Fibroblast of lung (primary cell): ENCODE results near the gene CUBN. TPM values are rescaled to one million over a fixed set of nuclear protein-coding genes. Genes with fewer than 3 reads are reported as not detected.

Experiments used
- DNase-seq, 2 donors: peaks; one replicate each; pipeline versions ENCODE4 v3.0.0 to v3.0.0-alpha.2; 2010; ENCODE audit warnings: low read depth in 2 of 2
- H2AFZ ChIP-seq: 2 replicates; pipeline ENCODE4 v1.5.1; 2012; ENCODE audit warnings: low read length, control low read depth, inconsistent platforms
- H3K27ac ChIP-seq: 2 replicates; pipeline ENCODE4 v1.5.1; 2011; ENCODE audit warnings: low read length, control low read depth; ENCODE audit not compliant: insufficient read depth
- H3K27me3 ChIP-seq: 2 replicates; pipeline ENCODE4 v1.5.1; 2011; ENCODE audit warnings: mild to moderate bottlenecking, low read length; ENCODE audit not compliant: control insufficient read depth, insufficient read depth
- H3K36me3 ChIP-seq: 2 replicates; pipeline ENCODE4 v1.5.1; 2011; ENCODE audit warnings: low read length; ENCODE audit not compliant: control insufficient read depth, insufficient read depth
- H3K4me1 ChIP-seq: 2 replicates; pipeline ENCODE4 v1.5.1; 2011; ENCODE audit warnings: low read length; ENCODE audit not compliant: control insufficient read depth, insufficient read depth; ENCODE audit errors: extremely low read depth
- H3K4me2 ChIP-seq: 2 replicates; pipeline ENCODE4 v1.5.1; 2011; ENCODE audit warnings: low read length, control low read depth; ENCODE audit not compliant: insufficient read depth; ENCODE audit errors: extremely low read depth
- H3K4me3 ChIP-seq, 4 experiments: fragments of 200-600 bp in 1 of 4; sonication (generic) in 1 of 4; replicated peaks in 1 of 4; 2 replicates each; pipeline ENCODE4 v1.5.1; 2011 to 2016; ENCODE audit warnings: low read length in 4 of 4, low read depth in 3 of 4, mild to moderate bottlenecking in 3 of 4, control low read depth in 2 of 4, inconsistent platforms in 1 of 4, mixed read lengths in 1 of 4; ENCODE audit not compliant: insufficient read depth in 1 of 4; ENCODE audit errors: control extremely low read depth in 1 of 4
- H3K79me2 ChIP-seq: 2 replicates; pipeline ENCODE4 v1.5.1; 2012; ENCODE audit warnings: mild to moderate bottlenecking, low read length, inconsistent platforms; ENCODE audit not compliant: control insufficient read depth, insufficient read depth
- H3K9ac ChIP-seq: 2 replicates; pipeline ENCODE4 v1.5.1; 2011; ENCODE audit warnings: mild to moderate bottlenecking, low read length, control low read depth; ENCODE audit not compliant: insufficient read depth
- H3K9me3 ChIP-seq: 2 replicates; pipeline ENCODE4 v1.5.1; 2012; ENCODE audit warnings: low read depth, low read length; ENCODE audit not compliant: control insufficient read depth, insufficient read depth
- H4K20me1 ChIP-seq: 2 replicates; pipeline ENCODE4 v1.5.1; 2011; ENCODE audit warnings: low read length; ENCODE audit not compliant: control insufficient read depth, insufficient read depth; ENCODE audit errors: extremely low read depth
- CTCF ChIP-seq, 2 donors: IDR thresholded peaks in 1 of 2; conservative IDR thresholded peaks in 1 of 2; 1 replicate in 1 of 2; 2 replicates in 1 of 2; pipeline ENCODE4 v1.5.1; 2011 to 2012; ENCODE audit warnings: low read length in 2 of 2, control low read depth in 1 of 2, inconsistent platforms in 1 of 2, low read depth in 1 of 2, mild to moderate bottlenecking in 1 of 2
- EZH2 ChIP-seq: IDR thresholded peaks from 2 replicates; pipeline ENCODE4 v1.5.1; 2012; ENCODE audit warnings: low read length, control low read depth, mild to moderate bottlenecking; ENCODE audit errors: missing control alignments
- polyA plus RNA-seq, 2 donors: library from polyadenylated mRNA; depleted of rRNA in 1 of 2; stranded (reverse) in 1 of 2; unstranded in 1 of 2; fragments of >200 nt; gene quantifications; 2 replicates each; pipeline ENCODE4 v1.2.1, GENCODE V29; 2011 to 2012; ENCODE audit warnings: missing spikeins in 1 of 2
- total RNA-seq: library from RNA; depleted of rRNA; stranded (reverse); fragments of >200 nt; gene quantifications from 2 replicates; pipeline ENCODE4 v1.2.1, GENCODE V29; 2014

CUBN gene
- total and polyA plus RNA-seq, 2 donors (not counting 1 experiment from before 2014, with no cell fraction given), result 1.3 to 1.5 TPM

- Histone ChIP-seq H3K9me3 (no peaks in the 10 kb centered on the region), H2AFZ (no peak overlapping the region), H3K9ac (peak overlapping the region; percentile 48), H3K79me2 (no peaks in the 10 kb centered on the region), H3K27ac (peak overlapping the region; percentile 94), H3K4me3 (peak overlapping the region in 1 of 4 experiments; percentile 7), H3K27me3 (no peaks in the 10 kb centered on the region), H3K4me2 (peak overlapping the region; percentile 30), H3K36me3 (no peaks in the 10 kb centered on the region), H3K4me1 (peaks cover 14% of the 10 kb centered on the region), H4K20me1 (no peaks in the 10 kb centered on the region)
- peak; percentile 97 to 100 for DNase-seq
- no peak for TF ChIP-seq EZH2
- no peak for TF ChIP-seq CTCF (conservative IDR thresholded peaks at IDR 0.05 in 1 of 2, IDR thresholded peaks at IDR 0.05 in 1 of 2; ENCODE audit: low read depth in 1 of 2, low read length in 2 of 2)
These were observed 106.0 kb downstream of the CUBN start for GRCh38 chr10:17023386-17024298.

GRCh38 chr10:17022896-17023295 is 106.7 kb downstream of the CUBN start:
- Histone ChIP-seq H3K36me3 (no peaks in the 10 kb centered on the region), H4K20me1 (no peaks in the 10 kb centered on the region), H3K9me3 (no peaks in the 10 kb centered on the region), H3K4me2 (peak overlapping the region; percentile 62), H3K27ac (peak overlapping the region; percentile 94), H2AFZ (no peak overlapping the region), H3K4me3 (no peak overlapping the region), H3K27me3 (no peaks in the 10 kb centered on the region), H3K9ac (peak overlapping the region; percentile 27), H3K79me2 (no peaks in the 10 kb centered on the region), H3K4me1 (peaks cover 14% of the 10 kb centered on the region)
- TF ChIP-seq EZH2, result no peak
- no peak for TF ChIP-seq CTCF (conservative IDR thresholded peaks at IDR 0.05 in 1 of 2, IDR thresholded peaks at IDR 0.05 in 1 of 2; ENCODE audit: low read depth in 1 of 2, low read length in 2 of 2)
- peak in 1 of 2 donors; percentile 45 for DNase-seq

- H3K9ac ChIP-seq, result no peak overlapping the region
- no peaks in the 10 kb centered on the region for H4K20me1 ChIP-seq
- H3K4me1 ChIP-seq, result peaks cover 14% of the 10 kb centered on the region
- no peaks in the 10 kb centered on the region for H3K79me2 ChIP-seq
- no peaks in the 10 kb centered on the region for H3K27me3 ChIP-seq
- no peak for TF ChIP-seq EZH2
- no peak for TF ChIP-seq CTCF (conservative IDR thresholded peaks at IDR 0.05 in 1 of 2, IDR thresholded peaks at IDR 0.05 in 1 of 2; ENCODE audit: low read depth in 1 of 2, low read length in 2 of 2)
- H2AFZ ChIP-seq, result no peak overlapping the region
- no peak for DNase-seq
- H3K36me3 ChIP-seq, result no peaks in the 10 kb centered on the region
- H3K9me3 ChIP-seq, result no peaks in the 10 kb centered on the region
- peak overlapping the region; percentile 94 for H3K27ac ChIP-seq
- peak overlapping the region; percentile 62 for H3K4me2 ChIP-seq
- H3K4me3 ChIP-seq, result no peak overlapping the region
These were observed 107.2 kb downstream of the CUBN start for GRCh38 chr10:17022466-17022825.
